Stimulated activated CD4-positive, alpha-beta T cell treated with anti-CD3 and anti-CD28 coated beads, Interleukin-2, amount 100 ng/mL, for 4 hours (primary cell): ENCODE results near the gene KLF16.
A peak's percentile ranks its signal among the peaks of the same experiment; 100 is the strongest.

ENCODE experiments used
- DNase-seq: peaks from one replicate; pipeline ENCODE4 v3.0.0-alpha.2; 2020; ENCODE audit warnings: low read depth

The KLF16 gene

GRCh38 chr19:1867349-1867724 is 4.0 kb upstream of the KLF16 start:
- DNase-seq: no peak

GRCh38 chr19:1866693-1867348 is 3.4 kb upstream of the KLF16 start:
- no peak for DNase-seq

GRCh38 chr19:1865172-1866010 is 2.0 kb upstream of the KLF16 start:
- DNase-seq: no peak

- peak; percentile 52 for DNase-seq
Measured at GRCh38 chr19:1864480-1865171, 1.2 kb upstream of the KLF16 start.

- DNase-seq: peak; percentile 94
Measured at GRCh38 chr19:1863638-1864479, 480 bp upstream of the KLF16 start.

- DNase-seq: peak; percentile 36
Measured at GRCh38 chr19:1862424-1863327, 703 bp downstream of the KLF16 start.

- DNase-seq: no peak
Measured at GRCh38 chr19:1862068-1862423, 1.3 kb downstream of the KLF16 start.

- no peak for DNase-seq
Measured at GRCh38 chr19:1861599-1862031, 1.8 kb downstream of the KLF16 start.

GRCh38 chr19:1860821-1861598 is 2.4 kb downstream of the KLF16 start:
- DNase-seq: no peak

GRCh38 chr19:1860042-1860775 is 3.2 kb downstream of the KLF16 start:
- DNase-seq: peak; percentile 51

GRCh38 chr19:1859331-1859781 is 4.0 kb downstream of the KLF16 start:
- DNase-seq: no peak

- DNase-seq: no peak
Measured at GRCh38 chr19:1858412-1859081, 4.8 kb downstream of the KLF16 start.

- DNase-seq: no peak
Measured at GRCh38 chr19:1857648-1858326, 5.6 kb downstream of the KLF16 start.

GRCh38 chr19:1856698-1857603 is 6.4 kb downstream of the KLF16 start:
- DNase-seq: peak; percentile 62

GRCh38 chr19:1856345-1856697 is 7.1 kb downstream of the KLF16 start:
- no peak for DNase-seq

GRCh38 chr19:1855828-1856255 is 7.5 kb downstream of the KLF16 start:
- DNase-seq: no peak
